Measurements from ENCODE around the gene PTPRT. TPM values are rescaled to one million over a fixed set of nuclear protein-coding genes. Genes with fewer than 3 reads are reported as not detected.

PTPRT gene
- total RNA-seq, 1 experiment from 2014 or later, result 0.13 TPM

DNA sequence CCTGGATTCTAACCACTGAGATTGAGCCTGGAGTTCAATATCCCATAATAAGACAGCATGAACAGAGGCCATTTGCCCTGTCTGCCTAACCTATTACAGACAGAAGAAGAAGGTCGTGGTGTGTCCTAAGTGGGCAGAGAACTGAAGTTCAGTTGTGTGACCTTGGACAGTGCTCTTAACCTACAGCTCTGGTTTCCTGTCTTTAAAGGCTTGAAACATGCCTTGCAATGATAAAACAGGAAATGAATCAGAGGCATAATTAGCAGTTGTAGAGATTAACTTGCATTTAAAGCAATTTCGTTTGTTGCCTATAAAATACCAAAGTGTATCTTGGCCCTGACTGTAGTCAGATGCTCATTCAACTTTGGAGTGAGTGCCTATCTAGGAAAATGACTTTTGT is 1064.3 kb downstream of the PTPRT start:
- Mint-ChIP-seq H3K27me3 (ENCODE audit: low read depth) (no peaks in the 10 kb centered on the region; the same call in 1 of the 2 replicates), H3K4me3 (no peak overlapping the region), H3K4me1 (peaks cover under 1 to 4% of the 10 kb centered on the region in 2 experiments; a peak in 2 of 4 replicates), H3K27ac (no peak overlapping the region), H3K36me3 (ENCODE audit: insufficient read depth in 1 of 3, low read depth in 3 of 3) (no peaks in the 10 kb centered on the region), H3K9me3 (no peaks in the 10 kb centered on the region)
- no peaks in the 10 kb centered on the region for H3K23me2 ChIP-seq (ENCODE audit: insufficient read length, low read depth, low read length, poor library complexity, severe bottlenecking)
- H4K91ac ChIP-seq (ENCODE audit: insufficient read length, low read depth, low read length), result no peak overlapping the region
- no peak for DNase-seq
- H3T11ph ChIP-seq (ENCODE audit: low read length), result no peak overlapping the region
- no peak overlapping the region for H3K23ac ChIP-seq (ENCODE audit: insufficient read length, low read depth, low read length)
- H3K79me1 ChIP-seq (ENCODE audit: insufficient read depth, low read depth, low read length, poor library complexity, severe bottlenecking), result no peaks in the 10 kb centered on the region
- no peak overlapping the region for H3K4ac ChIP-seq (ENCODE audit: low read depth, low read length)
- H2BK15ac ChIP-seq (ENCODE audit: low read depth, low read length), result no peak overlapping the region
- no peak overlapping the region for H3K4me2 ChIP-seq (ENCODE audit: insufficient read depth, insufficient read length, low read length)
- no peaks in the 10 kb centered on the region for H3K79me2 ChIP-seq (ENCODE audit: insufficient read depth, low read length)
- H4K8ac ChIP-seq (replicated peaks; ENCODE audit: insufficient read length, low read depth, low read length), result no peak overlapping the region
- no peak overlapping the region for H3K56ac ChIP-seq (ENCODE audit: insufficient read length, low read depth, low read length)
- TF ChIP-seq, protein P1, sequence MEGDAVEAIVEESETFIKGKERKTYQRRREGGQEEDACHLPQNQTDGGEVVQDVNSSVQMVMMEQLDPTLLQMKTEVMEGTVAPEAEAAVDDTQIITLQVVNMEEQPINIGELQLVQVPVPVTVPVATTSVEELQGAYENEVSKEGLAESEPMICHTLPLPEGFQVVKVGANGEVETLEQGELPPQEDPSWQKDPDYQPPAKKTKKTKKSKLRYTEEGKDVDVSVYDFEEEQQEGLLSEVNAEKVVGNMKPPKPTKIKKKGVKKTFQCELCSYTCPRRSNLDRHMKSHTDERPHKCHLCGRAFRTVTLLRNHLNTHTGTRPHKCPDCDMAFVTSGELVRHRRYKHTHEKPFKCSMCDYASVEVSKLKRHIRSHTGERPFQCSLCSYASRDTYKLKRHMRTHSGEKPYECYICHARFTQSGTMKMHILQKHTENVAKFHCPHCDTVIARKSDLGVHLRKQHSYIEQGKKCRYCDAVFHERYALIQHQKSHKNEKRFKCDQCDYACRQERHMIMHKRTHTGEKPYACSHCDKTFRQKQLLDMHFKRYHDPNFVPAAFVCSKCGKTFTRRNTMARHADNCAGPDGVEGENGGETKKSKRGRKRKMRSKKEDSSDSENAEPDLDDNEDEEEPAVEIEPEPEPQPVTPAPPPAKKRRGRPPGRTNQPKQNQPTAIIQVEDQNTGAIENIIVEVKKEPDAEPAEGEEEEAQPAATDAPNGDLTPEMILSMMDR (conservative IDR thresholded peaks at IDR 0.05), result no peak
- WGBS (ENCODE audit: extremely low coverage, insufficient read length, low lambda C conversion rate), result no CpG with 5 or more reads among the region's 2 CpGs
- H2AK5ac ChIP-seq (ENCODE audit: insufficient read length, low read length), result no peak overlapping the region
- no peak overlapping the region for H3K18ac ChIP-seq (ENCODE audit: insufficient read length, low read depth, low read length)
- H3K9ac ChIP-seq (ENCODE audit: extremely low read depth, insufficient read length, low read length), result no peak overlapping the region
- H3K9me3 ChIP-seq (ENCODE audit: control insufficient read depth, low read depth, low read length), result no peaks in the 10 kb centered on the region
- no peak overlapping the region for H2BK20ac ChIP-seq (ENCODE audit: low read depth, low read length, poor library complexity, severe bottlenecking)
- H3K27ac ChIP-seq (ENCODE audit: insufficient read length, low read depth, low read length), result no peak overlapping the region
- H3K27me3 ChIP-seq (ENCODE audit: insufficient read depth, low read length), result no peaks in the 10 kb centered on the region
- no peak overlapping the region for H4K5ac ChIP-seq (ENCODE audit: insufficient read length, low read depth, low read length)
- H2BK12ac ChIP-seq (ENCODE audit: insufficient read length, low read depth, low read length), result no peak overlapping the region
- no peak overlapping the region for H2BK5ac ChIP-seq (ENCODE audit: insufficient read length, low read length)
- H4K20me1 ChIP-seq (ENCODE audit: control insufficient read depth, insufficient read depth, insufficient read length), result no peaks in the 10 kb centered on the region
- H2AFZ ChIP-seq (ENCODE audit: low read length), result no peak overlapping the region
- no peaks in the 10 kb centered on the region for H3K4me1 ChIP-seq (ENCODE audit: insufficient read depth, low read length)
- H2BK120ac ChIP-seq (ENCODE audit: low read depth, low read length, poor library complexity, severe bottlenecking), result no peak overlapping the region
- no peak overlapping the region for H3K14ac ChIP-seq (ENCODE audit: insufficient read depth, low read length)
